Adipocyte (in vitro differentiated cells): ENCODE data around the gene CFAP251.
A peak's percentile ranks its signal among the peaks of the same experiment; 100 is the strongest.
"Not testable (repeated sequence)": the region's sequence is repeated elsewhere in the genome, so short reads cannot be mapped to it uniquely, and the experiment has no call there.

Source experiments
- DNase-seq: peaks from one replicate; pipeline ENCODE4 v3.0.0-alpha.2; 2015; ENCODE audit warnings: low read depth
- H3K27me3 ChIP-seq: replicated peaks from 2 replicates; pipeline ENCODE4 v1.7.0; 2013; ENCODE audit warnings: mild to moderate bottlenecking, low read length, moderate library complexity; ENCODE audit not compliant: control insufficient read depth, insufficient read depth
- H3K36me3 ChIP-seq: 2 replicates; pipeline ENCODE4 v1.7.0; 2013; ENCODE audit warnings: low read length, mild to moderate bottlenecking, moderate library complexity; ENCODE audit not compliant: control insufficient read depth, insufficient read depth, severe bottlenecking
- H3K4me1 ChIP-seq: 2 replicates; pipeline ENCODE4 v1.7.0; 2013; ENCODE audit warnings: mild to moderate bottlenecking, low read length, moderate library complexity; ENCODE audit not compliant: control insufficient read depth, insufficient read depth
- H3K4me3 ChIP-seq: 2 replicates; pipeline ENCODE4 v1.7.0; 2013; ENCODE audit warnings: mild to moderate bottlenecking, low read length, moderate library complexity
- H3K9ac ChIP-seq: 2 replicates; pipeline ENCODE4 v1.7.0; 2013; ENCODE audit warnings: mild to moderate bottlenecking, low read length, moderate library complexity
- H3K9me3 ChIP-seq: 2 replicates; pipeline ENCODE4 v1.7.0; 2013; ENCODE audit warnings: mild to moderate bottlenecking, low read length, moderate library complexity; ENCODE audit not compliant: control insufficient read depth

CFAP251 gene

GRCh38 chr12:121888083-121888477, 30.3 kb upstream of the CFAP251 start:
- peak overlapping the region; percentile 99 for H3K4me3 ChIP-seq
- H3K9me3 ChIP-seq: no peaks in the 10 kb centered on the region
- peaks cover 7% of the 10 kb centered on the region for H3K36me3 ChIP-seq
- H3K4me1 ChIP-seq: peaks cover 17% of the 10 kb centered on the region
- no peaks in the 10 kb centered on the region for H3K27me3 ChIP-seq
- no peak for DNase-seq
- peak overlapping the region; percentile 99 for H3K9ac ChIP-seq

DNA sequence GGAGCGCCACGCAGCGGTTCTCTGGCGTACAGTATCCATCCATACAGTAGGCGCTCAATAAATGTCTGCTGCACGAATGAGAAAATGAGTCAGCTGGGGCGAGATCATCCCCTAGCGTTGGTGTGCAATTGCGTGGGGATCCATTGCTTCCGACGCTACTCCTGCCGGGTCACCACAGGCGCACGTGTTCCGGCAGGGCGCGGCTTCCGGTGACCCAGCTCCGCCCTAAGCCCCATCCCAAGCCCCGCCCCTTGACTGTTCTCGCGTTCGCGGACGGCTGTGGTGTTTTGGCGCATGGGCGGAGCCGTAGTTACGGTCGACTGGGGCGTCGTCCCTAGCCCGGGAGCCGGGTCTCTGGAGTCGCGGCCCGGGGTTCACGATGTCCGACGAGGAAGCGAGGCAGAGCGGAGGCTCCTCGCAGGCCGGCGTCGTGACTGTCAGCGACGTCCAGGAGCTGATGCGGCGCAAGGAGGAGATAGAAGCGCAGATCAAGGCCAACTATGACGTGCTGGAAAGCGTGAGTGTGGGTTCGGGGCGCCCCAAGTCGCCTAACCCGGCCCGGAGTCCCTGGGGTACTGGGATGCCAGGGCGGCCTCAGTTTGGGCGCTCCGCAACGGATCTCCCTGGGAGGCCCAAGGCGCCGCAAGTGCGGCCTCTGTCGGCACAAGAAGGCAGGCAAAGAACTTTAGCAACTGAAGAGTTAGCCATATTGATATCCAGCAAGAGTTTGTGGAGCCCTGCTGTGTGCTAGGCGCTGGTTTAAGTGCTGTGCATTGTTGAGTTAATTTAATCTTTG, 29.7 kb upstream of the CFAP251 start, which contains the start of gene PSMD9:
Gene PSMD9, plus strand, starts transcription at position 313 of the 796 bp plus-strand sequence. Its CDS starts 67 bp downstream, at position 380.
- Histone ChIP-seq H3K9ac (peak within 1 kb of the TSS; percentile 99), H3K4me1 (peaks cover 21% of the 10 kb centered on the region), H3K9me3 (no peaks in the 10 kb centered on the region), H3K36me3 (peaks cover 7% of the 10 kb centered on the region), H3K4me3 (peak within 1 kb of the TSS; percentile 99), H3K27me3 (no peaks in the 10 kb centered on the region)
- DNase-seq: peak; percentile 99

DNA sequence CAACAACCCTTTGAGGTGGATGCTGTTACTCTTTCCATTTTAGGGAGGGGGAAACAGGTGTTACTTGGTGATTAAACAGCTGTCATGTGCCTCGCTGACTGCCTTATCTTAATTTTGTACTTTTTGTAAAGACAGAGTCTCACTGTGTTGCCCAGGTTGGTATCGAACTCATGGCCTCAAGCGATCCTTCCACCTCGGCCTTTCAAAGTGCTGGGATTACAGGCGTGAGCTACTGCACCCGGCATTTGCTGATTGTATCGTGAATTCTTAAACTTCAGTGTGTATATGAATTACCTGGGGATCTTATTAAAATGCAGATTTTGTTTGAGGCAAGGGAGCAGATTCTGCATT, 29.1 kb upstream of the CFAP251 start:
- DNase-seq: no peak
- Histone ChIP-seq H3K36me3 (peaks cover 7% of the 10 kb centered on the region), H3K4me3 (peak overlapping the region; percentile 99), H3K4me1 (peaks cover 27% of the 10 kb centered on the region), H3K9ac (peak overlapping the region; percentile 99), H3K9me3 (no peaks in the 10 kb centered on the region), H3K27me3 (no peaks in the 10 kb centered on the region)

GRCh38 chr12:121889661-121890060, 28.7 kb upstream of the CFAP251 start:
- Histone ChIP-seq H3K4me1 (peaks cover 31% of the 10 kb centered on the region), H3K4me3 (peak overlapping the region; percentile 99), H3K9ac (peak overlapping the region; percentile 99)
- H3K36me3 ChIP-seq, H3K9me3 ChIP-seq, H3K27me3 ChIP-seq: not testable (repeated sequence)
- DNase-seq: peak; percentile 22

GRCh38 chr12:121892673-121893561, 25.5 kb upstream of the CFAP251 start:
- Histone ChIP-seq H3K27me3 (no peaks in the 10 kb centered on the region), H3K9ac (peak overlapping the region; percentile 3), H3K36me3 (peaks cover 35% of the 10 kb centered on the region), H3K4me3 (no peak overlapping the region), H3K9me3 (no peaks in the 10 kb centered on the region), H3K4me1 (peaks cover 32% of the 10 kb centered on the region)
- no peak for DNase-seq

DNA sequence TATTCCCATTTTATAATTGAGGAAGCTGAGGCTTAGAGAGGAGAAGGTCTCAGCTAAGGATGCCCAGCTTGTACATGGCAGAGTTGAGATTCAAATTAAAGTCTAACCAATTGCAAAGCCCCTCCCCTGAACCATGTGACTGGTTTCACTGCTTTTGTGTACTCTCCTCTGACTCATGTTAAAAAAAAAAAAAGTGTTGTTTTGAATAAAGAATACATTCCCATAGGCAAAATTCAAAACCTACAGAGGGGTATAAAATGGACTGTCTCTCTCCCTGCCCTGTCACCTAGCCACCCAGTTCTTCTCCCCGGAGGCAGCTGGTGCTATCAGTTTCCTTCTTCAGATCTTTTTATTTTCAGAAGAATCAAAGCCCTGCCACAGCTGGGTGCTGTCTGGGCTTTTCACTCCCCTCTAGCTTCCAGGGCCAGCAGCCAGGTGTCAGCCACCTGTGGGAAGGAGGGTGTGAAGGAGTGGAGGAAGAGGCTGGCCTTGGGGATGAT, 24.4 kb upstream of the CFAP251 start:
- peak overlapping the region; percentile 40 for H3K4me3 ChIP-seq
- peak; percentile 79 for DNase-seq
- H3K27me3 ChIP-seq: no peaks in the 10 kb centered on the region
- peaks cover 40% of the 10 kb centered on the region for H3K36me3 ChIP-seq
- peak overlapping the region; percentile 59 for H3K9ac ChIP-seq
- peaks cover 33% of the 10 kb centered on the region for H3K4me1 ChIP-seq
- H3K9me3 ChIP-seq: no peaks in the 10 kb centered on the region

GRCh38 chr12:121894633-121895032, 23.8 kb upstream of the CFAP251 start:
- Histone ChIP-seq H3K36me3 (peaks cover 46% of the 10 kb centered on the region), H3K4me3 (no peak overlapping the region), H3K9ac (peak overlapping the region; percentile 59), H3K4me1 (peaks cover 34% of the 10 kb centered on the region), H3K9me3 (no peaks in the 10 kb centered on the region), H3K27me3 (no peaks in the 10 kb centered on the region)
- peak; percentile 38 for DNase-seq

GRCh38 chr12:121898287-121898686, 20.1 kb upstream of the CFAP251 start:
- no peak for DNase-seq
- Histone ChIP-seq H3K36me3 (peaks cover 75% of the 10 kb centered on the region), H3K9me3 (peaks cover 4% of the 10 kb centered on the region), H3K9ac (peak overlapping the region; percentile 34), H3K4me3 (no peak overlapping the region), H3K4me1 (peaks cover 40% of the 10 kb centered on the region), H3K27me3 (no peaks in the 10 kb centered on the region)

GRCh38 chr12:121899590-121899989, 18.8 kb upstream of the CFAP251 start:
- no peak for DNase-seq
- peaks cover 4% of the 10 kb centered on the region for H3K9me3 ChIP-seq
- no peak overlapping the region for H3K9ac ChIP-seq
- no peak overlapping the region for H3K4me3 ChIP-seq
- peaks cover 84% of the 10 kb centered on the region for H3K36me3 ChIP-seq
- peaks cover 34% of the 10 kb centered on the region for H3K4me1 ChIP-seq
- H3K27me3 ChIP-seq: no peaks in the 10 kb centered on the region

- Histone ChIP-seq H3K4me3 (peak overlapping the region; percentile 8), H3K9me3 (peaks cover 4% of the 10 kb centered on the region), H3K9ac (no peak overlapping the region), H3K36me3 (peaks cover 83% of the 10 kb centered on the region), H3K4me1 (peaks cover 26% of the 10 kb centered on the region), H3K27me3 (no peaks in the 10 kb centered on the region)
- DNase-seq: no peak
These were observed 15.2 kb upstream of the CFAP251 start for GRCh38 chr12:121903202-121903601.

- peak; percentile 47 for DNase-seq
- Histone ChIP-seq H3K4me3 (no peak overlapping the region), H3K9ac (no peak overlapping the region), H3K27me3 (no peaks in the 10 kb centered on the region), H3K9me3 (peaks cover 4% of the 10 kb centered on the region), H3K4me1 (peaks cover 14% of the 10 kb centered on the region), H3K36me3 (peaks cover 83% of the 10 kb centered on the region)
These were observed 12.6 kb upstream of the CFAP251 start for GRCh38 chr12:121905746-121906145.
